ENCODE results near the gene KIR2DL1. TPM values are rescaled to one million over a fixed set of nuclear protein-coding genes. Genes with fewer than 3 reads are reported as not detected.

KIR2DL1 gene
- total RNA-seq, 2 experiments from 2014 or later = not detected

Other genes starting within 250 kb of the KIR2DL1 start
- gene LILRA2, start 196.0 kb upstream of the KIR2DL1 start, total RNA-seq = under 1 TPM; 0.78 to 0.91 TPM
- under 1 TPM; 0.27 to 0.36 TPM for gene LILRA1, start 176.2 kb upstream of the KIR2DL1 start, total RNA-seq
- gene LILRB1, start 139.3 kb upstream of the KIR2DL1 start, total RNA-seq = under 1 TPM; 0.22 to 0.38 TPM
- under 1 TPM; 0.22 to 0.60 TPM for gene LILRB4, start 106.8 kb upstream of the KIR2DL1 start, total RNA-seq
- not detected for gene KIR3DL3, start 45.4 kb upstream of the KIR2DL1 start, total RNA-seq
- not detected for gene KIR2DL3, start 31.3 kb upstream of the KIR2DL1 start, total RNA-seq
- not detected for gene KIR2DL4, start 33.8 kb downstream of the KIR2DL1 start, total RNA-seq
- not detected for gene KIR3DL1, start 46.7 kb downstream of the KIR2DL1 start, total RNA-seq
- gene KIR2DS4, start 62.9 kb downstream of the KIR2DL1 start, total RNA-seq = under 1 TPM; 0.14 to 0.27 TPM
- 1 to 10 TPM; 1.4 to 1.6 TPM for gene KIR3DL2, start 80.7 kb downstream of the KIR2DL1 start, total RNA-seq
- 1 to 10 TPM in 1 of 2 experiments, under 1 TPM in 1; 0.96 to 1.4 TPM for gene FCAR, start 104.4 kb downstream of the KIR2DL1 start, total RNA-seq
- gene NCR1, start 136.4 kb downstream of the KIR2DL1 start, total RNA-seq = not detected
- not detected for gene NLRP7, start 177.7 kb downstream of the KIR2DL1 start, total RNA-seq
- 1 to 10 TPM; 6.5 to 8.1 TPM for gene NLRP2, start 196.6 kb downstream of the KIR2DL1 start, total RNA-seq

All from CD4-positive, alpha-beta T cell (primary cell).